Body of pancreas (tissue), 4 donors: Measurements from ENCODE around the gene GPRC5A. TPM values are rescaled to one million over a fixed set of nuclear protein-coding genes. Genes with fewer than 3 reads are reported as not detected.

Experiments
- ATAC-seq: fragments of 150-250 bp; one replicate; pipeline ENCODE4 v1.9.1; 2016
- DNase-seq, 4 donors: peaks; one replicate each; pipeline ENCODE4 v3.0.0-alpha.2; 2019
- H3K27ac ChIP-seq, 4 donors: fragments of 200-600 bp; sonication (generic); 1 replicate in 3 of 4; 2 replicates in 1 of 4; pipeline versions ENCODE4 v1.5.1 to v1.6.1; 2016 to 2019; ENCODE audit warnings: mild to moderate bottlenecking in 1 of 4, mixed read lengths in 1 of 4, moderate library complexity in 1 of 4
- H3K27me3 ChIP-seq, 2 donors: fragments of 200-600 bp; sonication (generic); one replicate each; pipeline ENCODE4 v1.6.0; 2016; ENCODE audit warnings: mild to moderate bottlenecking in 1 of 2
- H3K36me3 ChIP-seq, 2 donors: fragments of 200-600 bp; sonication (generic); replicated peaks in 1 of 2; 2 replicates each; pipeline ENCODE4 v1.5.1; 2016; ENCODE audit warnings: low read depth in 2 of 2; ENCODE audit not compliant: insufficient read depth in 1 of 2
- H3K4me1 ChIP-seq: fragments of 200-600 bp; sonication (generic); one replicate; pipeline ENCODE4 v1.6.0; 2016
- H3K4me3 ChIP-seq, 2 donors: fragments of 200-600 bp; sonication (generic); 1 replicate in 1 of 2; 2 replicates in 1 of 2; pipeline ENCODE4 v1.5.1; 2016 to 2019
- H3K9me3 ChIP-seq, 3 donors: fragments of 200-600 bp; sonication (generic); 1 replicate in 2 of 3; 2 replicates in 1 of 3; pipeline ENCODE4 v1.5.1; 2016
- CTCF ChIP-seq, 7 experiments: fragments of 450-650 bp in 4 of 7; fragments of 200-600 bp in 3 of 7; sonication (generic) in 3 of 7; IDR thresholded peaks; one replicate each; pipeline ENCODE4 v1.5.1; 2016 to 2019; ENCODE audit warnings: antibody characterized with exemption in 7 of 7
- POLR2A ChIP-seq, 3 donors: fragments of 450-650 bp; IDR thresholded peaks; one replicate each; pipeline ENCODE4 v1.6.1; 2016; ENCODE audit warnings: antibody characterized with exemption in 3 of 3, mild to moderate bottlenecking in 2 of 3
- whole genome bisulfite sequencing, 2 donors: methylation state at CpG; one replicate each; pipeline ENCODE4 v1.1.5; 2017; 5-methylcytosine and 5-hydroxymethylcytosine counted together
- intact Hi-C: fragments of 100-400 bp; cut with DNase I; formaldehyde crosslinking; loops from one replicate; pipeline ENCODE4 v1.15.1; 2023
- total RNA-seq, 2 donors: library from RNA; depleted of rRNA; stranded (reverse); fragments of >200 nt; gene quantifications; one replicate each; pipeline ENCODE4 v1.1.0, GENCODE V29; 2016

The GPRC5A gene
- total RNA-seq, 2 donors from 2014 or later, result 1.6 to 6.5 TPM

GRCh38 chr12:12941450-12942350, 50.3 kb downstream of the GPRC5A start:
- Histone ChIP-seq H3K4me3 (no peak overlapping the region), H3K27ac (no peak overlapping the region), H3K27me3 (no peaks in the 10 kb centered on the region), H3K4me1 (no peaks in the 10 kb centered on the region), H3K9me3 (no peaks in the 10 kb centered on the region), H3K36me3 (no peaks in the 10 kb centered on the region)
- no peak for DNase-seq
- TF ChIP-seq CTCF (IDR thresholded peaks at IDR 0.05) (no peak), POLR2A (IDR thresholded peaks at IDR 0.05) (no peak)
- no peak for ATAC-seq
- WGBS, 2 donors, result 86 to 94% methylated on average over 8 to 10 of the region's 10 CpGs
- intact Hi-C loops, result no loop called here

- Histone ChIP-seq H3K9me3 (no peaks in the 10 kb centered on the region), H3K36me3 (no peaks in the 10 kb centered on the region), H3K4me3 (no peak overlapping the region), H3K27me3 (no peaks in the 10 kb centered on the region), H3K4me1 (peaks cover 5% of the 10 kb centered on the region), H3K27ac (no peak overlapping the region)
- no peak for ATAC-seq
- no peak for TF ChIP-seq POLR2A (IDR thresholded peaks at IDR 0.05)
- TF ChIP-seq CTCF (IDR thresholded peaks at IDR 0.05), result no peak
- intact Hi-C loops, result no loop called here
- peak in 1 of 4 donors; percentile 10 for DNase-seq
- 84 to 95% methylated on average over 8 of the region's 8 CpGs for WGBS, 2 donors
These were observed 52.4 kb downstream of the GPRC5A start for GRCh38 chr12:12943586-12944260.

- H3K4me3 ChIP-seq, result no peak overlapping the region
- peaks cover 0 to 1% of the 10 kb centered on the region in 2 donors for H3K36me3 ChIP-seq
- H3K4me1 ChIP-seq, result peaks cover 5% of the 10 kb centered on the region
- no peaks in the 10 kb centered on the region for H3K9me3 ChIP-seq
- ATAC-seq (no peak), DNase-seq (no peak)
- intact Hi-C loops, result no loop called here
- TF ChIP-seq CTCF (IDR thresholded peaks at IDR 0.05) (no peak), POLR2A (IDR thresholded peaks at IDR 0.05) (no peak)
- no peak overlapping the region for H3K27ac ChIP-seq
- H3K27me3 ChIP-seq, result no peaks in the 10 kb centered on the region
These were observed 54.2 kb downstream of the GPRC5A start for GRCh38 chr12:12945591-12945990.

- DNase-seq, result no peak
- no peak for TF ChIP-seq CTCF (IDR thresholded peaks at IDR 0.05)
- TF ChIP-seq POLR2A (IDR thresholded peaks at IDR 0.05), result no peak
- WGBS, 2 donors, result 61 to 66% methylated on average over 7 of the region's 7 CpGs
- Histone ChIP-seq H3K36me3 (peaks cover 0 to 1% of the 10 kb centered on the region in 2 donors), H3K4me3 (no peak overlapping the region), H3K9me3 (no peaks in the 10 kb centered on the region), H3K4me1 (peaks cover 5% of the 10 kb centered on the region), H3K27me3 (no peaks in the 10 kb centered on the region), H3K27ac (no peak overlapping the region)
- ATAC-seq, result no peak
- intact Hi-C loops, result no loop called here
These were observed 55.5 kb downstream of the GPRC5A start for GRCh38 chr12:12946686-12947355.
